HG03378 (cell line): Measurements from ENCODE around the gene JSRP1.

Experiments used
- ATAC-seq: cut with Tn5 transposase; IDR thresholded peaks from one replicate; pipeline ENCODE4 v1.9.1; 2021; ENCODE audit warnings: mild to moderate bottlenecking, moderate library complexity; ENCODE audit not compliant: unreplicated experiment

Gene JSRP1

DNA sequence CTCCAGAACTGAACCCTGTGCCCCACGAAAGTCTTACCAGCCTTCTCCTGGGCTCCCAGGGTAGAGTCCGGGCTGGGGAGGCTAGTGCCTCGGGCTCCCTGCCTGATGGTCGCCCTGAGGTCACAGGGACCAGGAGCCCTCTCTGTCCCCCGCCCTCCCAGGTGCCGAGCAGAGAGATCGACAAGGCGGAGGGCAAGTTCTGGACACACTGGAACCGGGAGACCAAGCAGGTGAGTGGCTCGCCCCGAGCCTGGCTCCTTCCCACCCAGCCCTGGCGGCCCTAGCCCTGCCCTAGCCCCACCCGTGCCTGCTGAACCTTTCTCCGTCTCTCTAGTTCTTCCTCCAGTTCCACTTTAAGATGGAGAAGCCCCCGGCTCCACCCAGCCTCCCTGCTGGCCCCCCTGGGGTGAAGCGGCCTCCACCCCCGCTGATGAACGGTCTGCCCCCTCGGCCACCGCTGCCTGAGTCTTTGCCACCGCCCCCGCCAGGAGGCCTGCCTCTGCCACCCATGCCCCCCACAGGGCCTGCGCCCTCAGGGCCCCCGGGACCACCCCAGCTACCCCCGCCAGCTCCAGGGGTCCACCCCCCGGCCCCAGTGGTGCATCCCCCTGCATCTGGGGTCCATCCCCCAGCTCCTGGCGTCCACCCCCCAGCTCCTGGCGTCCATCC is 8.7 kb downstream of the JSRP1 start:
- ATAC-seq: no peak

DNA sequence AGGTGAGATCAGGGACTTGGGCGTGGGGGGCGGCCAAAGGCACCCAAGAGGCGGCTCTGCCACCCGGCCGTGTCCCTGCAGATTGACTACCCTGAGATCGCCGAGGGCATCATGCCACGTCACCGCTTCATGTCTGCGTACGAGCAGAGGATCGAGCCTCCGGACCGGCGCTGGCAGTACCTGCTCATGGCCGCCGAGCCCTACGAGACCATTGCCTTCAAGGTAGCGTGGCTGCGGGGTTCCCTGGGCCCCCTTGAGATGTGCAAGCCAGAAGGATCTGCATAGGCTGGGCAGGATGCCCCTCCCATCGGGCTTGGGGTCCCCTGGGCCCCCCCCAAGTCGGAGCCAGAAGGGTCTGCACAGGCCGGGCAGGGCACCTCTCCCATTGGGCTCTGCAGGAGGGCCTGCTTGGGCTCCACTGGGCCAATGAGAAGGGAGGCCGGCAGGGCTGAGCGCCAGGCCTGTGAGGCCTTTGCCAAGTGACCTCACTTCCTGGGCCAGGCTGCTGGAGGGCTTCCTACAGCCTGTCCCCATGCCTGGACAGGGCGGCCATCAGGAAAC is 9.3 kb downstream of the JSRP1 start:
- ATAC-seq: no peak

- ATAC-seq: no peak
Measured at GRCh38 chr19:2246014-2246620, 10.1 kb downstream of the JSRP1 start.

- ATAC-seq: no peak
Measured at GRCh38 chr19:2245273-2245672, 10.9 kb downstream of the JSRP1 start.

GRCh38 chr19:2244486-2244885 is 11.7 kb downstream of the JSRP1 start:
- ATAC-seq: no peak

DNA sequence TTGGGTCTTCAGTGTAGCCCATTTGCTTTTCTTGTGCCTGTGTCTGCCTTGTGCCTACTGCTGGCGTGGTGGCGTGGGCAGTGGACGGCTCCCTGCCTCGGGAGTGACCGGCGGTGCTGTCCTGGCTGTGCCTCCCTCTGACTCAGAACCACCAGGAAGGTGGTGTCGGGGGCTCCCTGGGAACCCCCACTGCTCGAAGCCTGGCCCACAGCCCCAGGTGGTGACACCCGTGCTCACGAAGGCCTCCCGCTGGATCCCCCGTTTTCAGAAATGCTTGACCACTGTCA is 12.1 kb downstream of the JSRP1 start:
- no peak for ATAC-seq

DNA sequence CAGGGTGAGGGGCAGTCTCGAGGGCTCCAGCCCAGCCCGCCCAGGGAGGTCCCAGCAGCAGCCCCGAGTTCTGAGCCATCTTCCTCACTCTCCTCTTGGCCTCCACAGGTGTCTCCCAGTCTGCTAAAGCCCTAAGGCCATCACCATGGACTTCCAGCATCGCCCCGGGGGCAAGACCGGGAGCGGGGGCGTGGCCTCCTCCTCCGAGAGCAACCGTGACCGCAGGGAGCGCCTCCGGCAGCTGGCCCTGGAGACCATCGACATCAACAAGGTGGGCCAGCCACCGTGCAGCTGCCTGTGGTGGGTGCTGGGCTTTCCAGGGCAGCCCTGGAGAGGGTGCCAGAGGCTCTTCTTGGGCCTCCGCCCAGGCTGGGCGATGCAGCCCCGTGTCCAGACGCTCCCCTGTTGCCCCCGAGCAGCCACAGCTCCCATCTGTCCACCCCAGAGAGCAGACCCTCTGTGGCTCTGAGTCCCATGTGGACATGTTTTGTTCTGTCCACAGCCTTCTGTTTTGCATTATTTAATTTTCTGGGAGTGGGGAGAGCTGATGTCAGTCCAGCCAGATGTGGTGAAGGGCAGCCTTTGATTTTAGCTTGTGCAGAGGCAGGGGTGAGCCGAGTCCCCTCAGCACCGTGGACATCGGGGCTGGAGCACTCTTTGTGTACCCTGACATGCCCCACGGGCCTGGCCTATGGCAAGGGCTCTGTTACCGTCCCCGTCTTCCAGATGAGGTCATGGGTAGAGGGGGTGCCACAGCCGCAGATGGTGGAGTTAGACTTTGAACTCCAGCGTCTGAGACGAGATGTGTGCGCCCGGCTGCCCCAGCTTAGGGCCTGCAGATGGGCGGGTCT is 12.7 kb downstream of the JSRP1 start:
- no peak for ATAC-seq

DNA sequence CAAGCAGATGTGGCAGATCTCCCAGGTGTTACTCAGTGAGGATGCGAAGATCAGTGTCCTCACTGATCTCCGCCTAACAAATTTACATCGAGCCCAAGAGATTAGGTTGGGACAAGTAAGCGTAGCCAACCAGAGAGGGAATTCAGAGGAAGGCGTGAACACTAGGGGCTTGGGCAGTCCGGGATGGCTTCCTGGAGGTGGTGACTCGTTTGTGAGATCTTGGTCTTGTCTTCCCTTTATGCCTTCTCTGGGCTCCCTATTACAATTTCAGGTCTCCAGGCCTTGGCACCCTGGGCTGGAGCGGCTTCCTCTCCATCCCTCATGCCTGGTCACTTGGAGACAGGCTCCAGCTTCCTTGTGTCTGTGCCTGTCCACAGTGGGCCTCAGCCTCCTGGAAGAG is 13.4 kb downstream of the JSRP1 start:
- no peak for ATAC-seq

- no peak for ATAC-seq
Measured at GRCh38 chr19:2242092-2242537, 14.1 kb downstream of the JSRP1 start.

DNA sequence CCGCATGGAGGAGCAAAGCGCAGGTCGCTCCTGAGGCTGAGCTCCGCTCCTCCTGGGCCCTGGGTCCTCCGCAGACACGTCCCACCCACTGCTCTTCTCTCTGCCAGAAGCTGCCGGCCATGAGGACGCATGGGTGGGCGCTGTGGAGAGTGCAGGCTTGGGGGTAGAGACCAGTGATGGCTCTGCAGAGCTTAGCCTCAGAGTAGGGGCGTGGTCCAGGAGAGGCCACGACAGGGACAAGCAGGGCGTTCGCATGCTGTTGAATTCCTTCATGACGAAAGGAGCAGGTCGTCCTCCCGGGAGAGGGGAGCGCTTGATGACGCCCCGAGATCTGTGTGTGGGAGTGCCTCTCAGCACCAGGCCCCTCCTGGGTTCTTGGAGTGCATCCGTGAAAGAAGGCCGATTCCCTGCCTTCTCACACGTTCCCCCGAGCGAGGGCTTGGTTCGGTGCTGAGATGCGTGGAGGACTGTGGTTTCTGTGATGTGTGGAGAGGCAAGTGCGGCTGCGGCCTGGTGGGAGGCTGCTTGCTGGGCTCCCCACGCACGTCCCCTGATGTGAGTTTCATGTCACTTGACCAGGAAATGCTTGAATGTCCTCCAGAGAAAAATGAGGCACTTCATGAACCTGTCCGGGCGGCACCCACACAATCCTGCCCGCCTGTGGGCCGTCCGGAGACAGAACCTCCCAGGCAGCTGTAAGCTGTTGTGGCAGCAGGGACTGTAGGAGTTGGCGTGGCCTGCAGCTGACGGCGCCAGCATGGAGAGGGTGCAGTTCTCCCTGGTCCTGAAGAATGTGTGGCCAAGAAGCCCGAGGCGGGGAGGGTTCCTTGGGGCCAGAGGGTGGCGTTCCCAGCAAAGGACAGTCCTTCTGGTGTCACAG is 15.1 kb downstream of the JSRP1 start:
- no peak for ATAC-seq

- ATAC-seq: no peak
Measured at GRCh38 chr19:2239771-2240770, 16.1 kb downstream of the JSRP1 start.

- ATAC-seq: no peak
Measured at GRCh38 chr19:2239173-2239572, 17.0 kb downstream of the JSRP1 start.

- ATAC-seq: no peak
Measured at GRCh38 chr19:2237869-2238153, 18.4 kb downstream of the JSRP1 start.

DNA sequence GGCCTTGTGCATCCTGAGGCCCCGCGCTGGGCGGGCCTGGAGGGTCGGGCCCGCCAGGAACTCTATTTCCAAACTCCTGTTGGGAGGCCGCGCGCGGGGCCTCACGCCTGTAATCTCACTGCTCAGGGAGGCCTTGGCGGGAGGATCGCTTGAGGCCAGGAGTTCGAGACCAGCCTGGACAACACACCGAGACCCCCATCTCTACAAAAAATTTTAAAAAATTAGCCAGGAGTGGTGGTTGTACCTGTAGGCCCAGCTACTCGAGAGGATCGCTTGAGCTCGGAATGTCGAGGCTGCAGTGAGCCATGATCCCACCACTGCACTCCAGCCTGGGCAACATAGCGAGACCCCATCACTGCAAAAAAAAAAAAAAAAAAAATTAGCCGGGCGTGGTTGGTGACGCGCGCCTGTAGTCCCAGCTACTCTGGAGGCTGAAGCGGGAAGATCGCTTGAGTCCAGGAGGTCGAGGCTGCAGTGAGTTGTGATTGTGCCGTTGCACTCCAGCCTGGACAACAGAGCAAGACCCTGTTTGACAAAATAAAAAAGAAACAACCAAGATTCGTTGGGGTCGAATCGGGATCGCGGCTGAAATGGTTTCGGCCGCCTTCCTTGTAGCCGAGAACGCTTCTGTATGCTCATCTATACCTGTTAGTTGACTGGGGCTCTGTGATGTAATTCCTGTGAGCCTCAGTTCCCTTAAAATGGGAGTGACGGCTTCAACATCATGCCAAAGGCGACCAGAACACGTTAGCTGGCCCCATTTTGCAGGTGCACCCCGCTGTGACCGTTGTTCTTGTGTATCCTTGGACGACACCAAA is 19.0 kb downstream of the JSRP1 start:
- peak; percentile 5 for ATAC-seq

DNA sequence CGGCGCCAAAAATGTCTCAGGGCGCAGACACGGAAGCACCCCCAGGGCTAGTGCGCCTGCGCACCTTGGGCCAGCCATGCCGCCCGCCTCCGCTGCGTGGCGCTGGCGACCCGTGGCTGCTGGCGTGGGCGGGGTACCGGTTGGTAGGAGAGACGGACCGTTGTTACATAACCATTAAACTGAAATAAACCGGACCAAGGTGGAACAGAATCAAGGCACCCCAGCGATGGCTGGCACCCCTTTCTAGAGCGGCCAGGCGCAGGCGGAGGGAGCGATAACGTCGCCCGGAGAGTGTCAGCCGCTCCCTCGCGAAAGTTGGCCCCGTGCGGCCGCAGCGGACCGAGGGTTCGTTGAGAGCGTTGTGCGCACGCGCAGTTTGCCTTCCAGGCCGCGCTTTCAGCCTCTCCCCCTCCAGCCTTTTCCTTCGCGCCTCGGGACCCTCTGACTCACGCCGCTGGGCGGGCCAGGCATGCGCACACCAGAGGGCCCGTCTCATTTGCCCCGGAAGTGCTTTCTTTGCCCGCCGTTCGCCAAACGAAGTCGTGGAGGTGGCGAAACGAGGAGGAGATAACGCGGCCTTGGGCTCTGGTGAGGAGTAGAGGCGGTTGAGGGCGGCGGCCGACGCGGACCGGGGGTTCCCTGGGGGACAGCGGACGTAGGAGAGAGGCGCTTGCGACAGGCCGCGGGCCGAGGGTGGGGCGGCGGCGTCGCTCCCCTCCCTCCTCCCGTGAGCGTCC is 19.7 kb downstream of the JSRP1 start, which contains the start of the genes PLEKHJ1 and SF3A2:
Gene PLEKHJ1, minus strand, starts transcription at position 16 of the 737 bp plus-strand sequence. CDS start 81 bp downstream, outside the sequence.
Gene SF3A2, plus strand, starts transcription at position 511 of the 737 bp plus-strand sequence. CDS start 6,595 bp downstream, outside the sequence.
- ATAC-seq: peak; percentile 71

DNA sequence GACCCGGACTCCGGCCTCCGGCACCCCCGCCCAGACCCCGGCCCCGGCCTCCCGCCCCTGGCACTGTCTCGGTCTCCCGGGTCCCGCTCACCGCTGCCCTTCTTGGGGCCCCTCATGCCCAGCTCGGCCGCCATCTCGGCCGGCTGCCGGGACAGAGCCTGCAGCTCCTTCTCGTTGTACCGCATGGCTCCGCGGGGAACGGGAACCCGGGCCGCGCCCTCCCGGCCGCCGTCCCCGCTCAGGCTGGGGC is 20.2 kb downstream of the JSRP1 start:
- peak; percentile 11 for ATAC-seq

DNA sequence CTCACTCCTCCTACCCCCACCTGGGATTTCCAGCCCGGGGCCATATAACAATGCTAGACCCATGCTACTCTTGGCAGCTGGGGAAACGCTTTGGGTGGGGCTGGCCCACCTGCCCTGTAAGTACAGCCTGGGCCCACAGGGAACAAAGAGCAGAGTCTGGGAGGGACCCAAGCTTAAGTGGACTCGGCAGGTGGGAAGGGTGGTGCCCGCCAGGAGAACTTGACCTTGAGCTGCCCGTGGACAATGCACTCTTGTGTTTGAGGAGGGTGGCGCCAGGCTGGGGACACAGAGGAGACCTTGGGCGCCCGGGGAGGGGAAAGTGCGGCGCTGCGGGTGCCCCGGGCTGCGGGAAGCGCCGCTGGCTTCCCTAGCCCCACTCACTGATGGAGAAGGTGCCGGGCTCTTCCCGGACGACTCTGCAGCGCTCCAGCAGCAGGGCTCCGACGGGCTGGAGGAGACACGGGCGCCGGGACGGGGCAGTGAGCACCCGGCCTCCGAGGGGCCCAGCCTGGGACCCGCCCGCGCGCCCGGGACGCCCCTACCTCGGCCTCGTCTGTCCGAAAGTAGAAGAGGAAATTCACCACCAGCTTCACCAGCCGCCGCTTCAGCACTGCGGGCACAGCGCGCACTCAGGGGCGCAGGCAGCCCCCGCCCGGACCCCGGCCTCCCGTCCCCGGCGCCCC is 20.7 kb downstream of the JSRP1 start:
- ATAC-seq: no peak

- no peak for ATAC-seq
Measured at GRCh38 chr19:2234996-2235380, 21.2 kb downstream of the JSRP1 start.
